ENCODE data around the gene FGD2. TPM values are rescaled to one million over a fixed set of nuclear protein-coding genes. Genes with fewer than 3 reads are reported as not detected.

The FGD2 gene
- total and polyA plus RNA-seq, 10 of the 15 experiments (the other 5 are each of a cell fraction or from before 2014, with no cell fraction given): 5.2 to 88.1 (median 33.2) TPM

DNA sequence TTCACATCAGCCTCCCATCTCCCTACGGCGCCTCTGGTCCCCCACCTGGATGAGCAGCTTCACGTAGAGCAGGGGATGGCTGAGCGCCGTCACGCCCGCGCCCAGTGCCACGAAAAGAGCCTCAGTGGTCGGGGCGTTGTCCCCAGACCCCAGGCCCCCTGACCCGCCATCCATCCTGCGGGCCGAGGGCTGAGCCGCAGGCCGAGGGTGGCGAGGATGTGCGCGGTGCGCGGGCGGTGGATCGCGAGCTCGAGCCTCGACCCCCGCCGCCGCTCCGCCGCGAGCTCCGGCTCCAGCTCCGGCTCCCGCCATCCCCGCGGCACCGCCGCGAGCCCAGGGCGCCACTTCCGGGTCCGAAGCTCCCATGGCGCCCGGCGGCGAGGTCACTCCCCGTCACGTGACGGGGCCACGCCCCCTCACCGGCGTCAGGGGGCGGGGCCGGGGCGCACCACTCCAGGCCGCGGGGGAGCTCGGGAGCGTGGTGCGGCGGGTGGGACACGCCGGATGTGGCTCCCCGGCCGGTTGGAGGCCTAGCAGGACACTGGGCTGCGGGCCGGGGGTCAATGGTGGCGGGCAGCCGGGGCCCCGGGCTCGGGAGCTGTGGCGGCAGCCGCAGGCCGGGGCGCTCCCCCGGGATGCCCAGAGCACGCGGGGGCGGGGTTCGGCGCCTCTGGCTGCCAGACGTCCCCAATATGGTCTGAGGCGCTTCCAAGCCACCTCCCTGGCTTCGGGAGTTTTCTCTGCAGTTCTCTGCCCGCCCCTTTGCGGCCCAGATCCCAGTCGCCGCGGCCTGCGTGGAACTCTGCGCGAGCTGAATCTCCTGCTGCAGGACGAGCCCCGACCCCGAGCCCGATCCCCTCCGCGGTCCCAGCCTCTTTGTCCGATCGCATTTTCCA, 19.4 kb upstream of the FGD2 start, which contains the start of gene MTCH1 (continued):
- TF ChIP-seq, protein P1, sequence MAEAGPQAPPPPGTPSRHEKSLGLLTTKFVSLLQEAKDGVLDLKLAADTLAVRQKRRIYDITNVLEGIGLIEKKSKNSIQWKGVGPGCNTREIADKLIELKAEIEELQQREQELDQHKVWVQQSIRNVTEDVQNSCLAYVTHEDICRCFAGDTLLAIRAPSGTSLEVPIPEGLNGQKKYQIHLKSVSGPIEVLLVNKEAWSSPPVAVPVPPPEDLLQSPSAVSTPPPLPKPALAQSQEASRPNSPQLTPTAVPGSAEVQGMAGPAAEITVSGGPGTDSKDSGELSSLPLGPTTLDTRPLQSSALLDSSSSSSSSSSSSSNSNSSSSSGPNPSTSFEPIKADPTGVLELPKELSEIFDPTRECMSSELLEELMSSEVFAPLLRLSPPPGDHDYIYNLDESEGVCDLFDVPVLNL (IDR thresholded peaks at IDR 0.05; ENCODE audit: low read depth, low read length): no peak
- TF ChIP-seq HDAC2 (IDR thresholded peaks at IDR 0.05) (no peak), CHD2 (IDR thresholded peaks at IDR 0.05; ENCODE audit: borderline replicate concordance, low read depth, low read length) (0 out of 2 replicates have a peak, but pooled peaks have one; percentile 46), EZH2 (IDR thresholded peaks at IDR 0.05; ENCODE audit: borderline replicate concordance, control insufficient read depth, low read depth, low read length) (no peak), BRCA1 (IDR thresholded peaks at IDR 0.05; ENCODE audit: low read depth, low read length) (peak; percentile 29; the same call in 1 of the 2 replicates), MEF2B (IDR thresholded peaks at IDR 0.05; ENCODE audit: partially characterized antibody, poor library complexity, severe bottlenecking) (peak; percentile 59), PML (IDR thresholded peaks at IDR 0.05; ENCODE audit: low read length) (no peak), FOXK2 (IDR thresholded peaks at IDR 0.05) (peak; percentile 96), NR2C1 (IDR thresholded peaks at IDR 0.05) (peak; percentile 71), HCFC1 (IDR thresholded peaks at IDR 0.05; ENCODE audit: low read length) (peak; percentile 46), PAX5 (IDR thresholded peaks at IDR 0.05; ENCODE audit: borderline replicate concordance, low read depth, low read length) (no peak), MYB (IDR thresholded peaks at IDR 0.05; ENCODE audit: borderline replicate concordance, low read depth, low read length) (no peak), HDGF (IDR thresholded peaks at IDR 0.05) (no peak), TAF1 (IDR thresholded peaks at IDR 0.05; ENCODE audit: borderline replicate concordance, low read depth, low read length) (peak; percentile 96), SPI1 (IDR thresholded peaks at IDR 0.05; ENCODE audit: borderline replicate concordance, insufficient read depth, low read depth, low read length) (no peak), FOS (IDR thresholded peaks at IDR 0.05; ENCODE audit: borderline replicate concordance, extremely low read depth, insufficient read length) (no peak)
- TF ChIP-seq, protein P2, sequence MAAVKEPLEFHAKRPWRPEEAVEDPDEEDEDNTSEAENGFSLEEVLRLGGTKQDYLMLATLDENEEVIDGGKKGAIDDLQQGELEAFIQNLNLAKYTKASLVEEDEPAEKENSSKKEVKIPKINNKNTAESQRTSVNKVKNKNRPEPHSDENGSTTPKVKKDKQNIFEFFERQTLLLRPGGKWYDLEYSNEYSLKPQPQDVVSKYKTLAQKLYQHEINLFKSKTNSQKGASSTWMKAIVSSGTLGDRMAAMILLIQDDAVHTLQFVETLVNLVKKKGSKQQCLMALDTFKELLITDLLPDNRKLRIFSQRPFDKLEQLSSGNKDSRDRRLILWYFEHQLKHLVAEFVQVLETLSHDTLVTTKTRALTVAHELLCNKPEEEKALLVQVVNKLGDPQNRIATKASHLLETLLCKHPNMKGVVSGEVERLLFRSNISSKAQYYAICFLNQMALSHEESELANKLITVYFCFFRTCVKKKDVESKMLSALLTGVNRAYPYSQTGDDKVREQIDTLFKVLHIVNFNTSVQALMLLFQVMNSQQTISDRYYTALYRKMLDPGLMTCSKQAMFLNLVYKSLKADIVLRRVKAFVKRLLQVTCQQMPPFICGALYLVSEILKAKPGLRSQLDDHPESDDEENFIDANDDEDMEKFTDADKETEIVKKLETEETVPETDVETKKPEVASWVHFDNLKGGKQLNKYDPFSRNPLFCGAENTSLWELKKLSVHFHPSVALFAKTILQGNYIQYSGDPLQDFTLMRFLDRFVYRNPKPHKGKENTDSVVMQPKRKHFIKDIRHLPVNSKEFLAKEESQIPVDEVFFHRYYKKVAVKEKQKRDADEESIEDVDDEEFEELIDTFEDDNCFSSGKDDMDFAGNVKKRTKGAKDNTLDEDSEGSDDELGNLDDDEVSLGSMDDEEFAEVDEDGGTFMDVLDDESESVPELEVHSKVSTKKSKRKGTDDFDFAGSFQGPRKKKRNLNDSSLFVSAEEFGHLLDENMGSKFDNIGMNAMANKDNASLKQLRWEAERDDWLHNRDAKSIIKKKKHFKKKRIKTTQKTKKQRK (IDR thresholded peaks at IDR 0.05; ENCODE audit: low read depth, low read length): no peak
- TF ChIP-seq, protein P3, sequence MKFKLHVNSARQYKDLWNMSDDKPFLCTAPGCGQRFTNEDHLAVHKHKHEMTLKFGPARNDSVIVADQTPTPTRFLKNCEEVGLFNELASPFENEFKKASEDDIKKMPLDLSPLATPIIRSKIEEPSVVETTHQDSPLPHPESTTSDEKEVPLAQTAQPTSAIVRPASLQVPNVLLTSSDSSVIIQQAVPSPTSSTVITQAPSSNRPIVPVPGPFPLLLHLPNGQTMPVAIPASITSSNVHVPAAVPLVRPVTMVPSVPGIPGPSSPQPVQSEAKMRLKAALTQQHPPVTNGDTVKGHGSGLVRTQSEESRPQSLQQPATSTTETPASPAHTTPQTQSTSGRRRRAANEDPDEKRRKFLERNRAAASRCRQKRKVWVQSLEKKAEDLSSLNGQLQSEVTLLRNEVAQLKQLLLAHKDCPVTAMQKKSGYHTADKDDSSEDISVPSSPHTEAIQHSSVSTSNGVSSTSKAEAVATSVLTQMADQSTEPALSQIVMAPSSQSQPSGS (IDR thresholded peaks at IDR 0.05; ENCODE audit: low read length): no peak
- TF ChIP-seq, protein P4, sequence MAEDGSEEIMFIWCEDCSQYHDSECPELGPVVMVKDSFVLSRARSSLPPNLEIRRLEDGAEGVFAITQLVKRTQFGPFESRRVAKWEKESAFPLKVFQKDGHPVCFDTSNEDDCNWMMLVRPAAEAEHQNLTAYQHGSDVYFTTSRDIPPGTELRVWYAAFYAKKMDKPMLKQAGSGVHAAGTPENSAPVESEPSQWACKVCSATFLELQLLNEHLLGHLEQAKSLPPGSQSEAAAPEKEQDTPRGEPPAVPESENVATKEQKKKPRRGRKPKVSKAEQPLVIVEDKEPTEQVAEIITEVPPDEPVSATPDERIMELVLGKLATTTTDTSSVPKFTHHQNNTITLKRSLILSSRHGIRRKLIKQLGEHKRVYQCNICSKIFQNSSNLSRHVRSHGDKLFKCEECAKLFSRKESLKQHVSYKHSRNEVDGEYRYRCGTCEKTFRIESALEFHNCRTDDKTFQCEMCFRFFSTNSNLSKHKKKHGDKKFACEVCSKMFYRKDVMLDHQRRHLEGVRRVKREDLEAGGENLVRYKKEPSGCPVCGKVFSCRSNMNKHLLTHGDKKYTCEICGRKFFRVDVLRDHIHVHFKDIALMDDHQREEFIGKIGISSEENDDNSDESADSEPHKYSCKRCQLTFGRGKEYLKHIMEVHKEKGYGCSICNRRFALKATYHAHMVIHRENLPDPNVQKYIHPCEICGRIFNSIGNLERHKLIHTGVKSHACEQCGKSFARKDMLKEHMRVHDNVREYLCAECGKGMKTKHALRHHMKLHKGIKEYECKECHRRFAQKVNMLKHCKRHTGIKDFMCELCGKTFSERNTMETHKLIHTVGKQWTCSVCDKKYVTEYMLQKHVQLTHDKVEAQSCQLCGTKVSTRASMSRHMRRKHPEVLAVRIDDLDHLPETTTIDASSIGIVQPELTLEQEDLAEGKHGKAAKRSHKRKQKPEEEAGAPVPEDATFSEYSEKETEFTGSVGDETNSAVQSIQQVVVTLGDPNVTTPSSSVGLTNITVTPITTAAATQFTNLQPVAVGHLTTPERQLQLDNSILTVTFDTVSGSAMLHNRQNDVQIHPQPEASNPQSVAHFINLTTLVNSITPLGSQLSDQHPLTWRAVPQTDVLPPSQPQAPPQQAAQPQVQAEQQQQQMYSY (CRISPR knock-in tag; IDR thresholded peaks at IDR 0.05): peak; percentile 69; the same call in 1 of the 2 replicates
